HCT116 (cell line): ENCODE results near the gene LRRC72.

Source experiments
- CEBPB ChIP-seq: IDR thresholded peaks from 2 replicates; pipeline ENCODE4 v1.6.1; 2012; ENCODE audit warnings: low read depth
- TF ChIP-seq, protein P1 (sequence below), 3 experiments: fragments of 200-600 bp in 1 of 3; sonication (generic) in 1 of 3; IDR thresholded peaks in 2 of 3; conservative IDR thresholded peaks in 1 of 3; 2 replicates each; pipeline ENCODE4 v1.5.1; 2012 to 2017; ENCODE audit warnings: low read depth in 2 of 3, low read length in 2 of 3, antibody characterized with exemption in 1 of 3, borderline replicate concordance in 1 of 3, control low read depth in 1 of 3, mild to moderate bottlenecking in 1 of 3, mixed read lengths in 1 of 3, mixed run types in 1 of 3, moderate library complexity in 1 of 3; ENCODE audit not compliant: insufficient read depth in 1 of 3

DNA sequence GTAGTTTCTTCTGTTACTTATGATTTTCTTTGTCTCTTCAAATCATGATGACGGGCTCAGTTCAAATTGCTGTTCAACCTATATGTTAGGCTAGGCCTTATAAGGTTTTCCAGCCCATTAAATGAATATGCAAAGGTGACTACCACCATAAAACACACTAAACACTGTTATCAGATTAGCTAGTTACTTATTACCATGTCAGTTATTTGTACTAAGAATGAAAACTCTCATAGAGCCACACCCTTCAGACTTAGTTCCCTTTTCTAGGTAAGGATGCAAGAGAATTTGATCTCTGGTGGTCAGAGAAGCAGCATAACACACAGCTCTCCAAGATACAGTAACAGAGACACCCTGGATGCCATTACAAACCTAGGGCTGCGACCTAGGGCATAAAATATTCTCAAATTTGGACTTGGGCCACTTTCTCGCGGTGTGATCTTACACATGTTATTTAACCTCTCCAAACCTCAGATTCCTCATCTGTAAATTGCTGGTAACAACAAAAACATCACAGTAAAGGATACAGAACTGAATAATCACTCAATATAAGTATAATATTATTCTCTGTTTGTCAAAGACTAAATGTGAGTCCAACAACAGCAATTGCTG is 83.3 kb downstream of the LRRC72 start:
- TF ChIP-seq, protein P1, sequence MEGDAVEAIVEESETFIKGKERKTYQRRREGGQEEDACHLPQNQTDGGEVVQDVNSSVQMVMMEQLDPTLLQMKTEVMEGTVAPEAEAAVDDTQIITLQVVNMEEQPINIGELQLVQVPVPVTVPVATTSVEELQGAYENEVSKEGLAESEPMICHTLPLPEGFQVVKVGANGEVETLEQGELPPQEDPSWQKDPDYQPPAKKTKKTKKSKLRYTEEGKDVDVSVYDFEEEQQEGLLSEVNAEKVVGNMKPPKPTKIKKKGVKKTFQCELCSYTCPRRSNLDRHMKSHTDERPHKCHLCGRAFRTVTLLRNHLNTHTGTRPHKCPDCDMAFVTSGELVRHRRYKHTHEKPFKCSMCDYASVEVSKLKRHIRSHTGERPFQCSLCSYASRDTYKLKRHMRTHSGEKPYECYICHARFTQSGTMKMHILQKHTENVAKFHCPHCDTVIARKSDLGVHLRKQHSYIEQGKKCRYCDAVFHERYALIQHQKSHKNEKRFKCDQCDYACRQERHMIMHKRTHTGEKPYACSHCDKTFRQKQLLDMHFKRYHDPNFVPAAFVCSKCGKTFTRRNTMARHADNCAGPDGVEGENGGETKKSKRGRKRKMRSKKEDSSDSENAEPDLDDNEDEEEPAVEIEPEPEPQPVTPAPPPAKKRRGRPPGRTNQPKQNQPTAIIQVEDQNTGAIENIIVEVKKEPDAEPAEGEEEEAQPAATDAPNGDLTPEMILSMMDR (IDR thresholded peaks at IDR 0.05 in 2 of 3, conservative IDR thresholded peaks at IDR 0.05 in 1 of 3; ENCODE audit: borderline replicate concordance in 1 of 3, insufficient read depth in 1 of 3, low read depth in 2 of 3, low read length in 2 of 3) = no peak
- no peak for TF ChIP-seq CEBPB
